ENCODE data around the gene HSPBP1. TPM values are rescaled to one million over a fixed set of nuclear protein-coding genes. Genes with fewer than 3 reads are reported as not detected.
A peak's percentile ranks its signal among the peaks of the same experiment; 100 is the strongest.

Gene HSPBP1
- total and polyA plus RNA-seq, 2 of the 13 experiments (the other 11 are each of a cell fraction or from before 2014, with no cell fraction given): 22.3 to 33.7 TPM

GRCh38 chr19:55220525-55220924 is 59.4 kb downstream of the HSPBP1 start (continued):
- no peak for TF ChIP-seq ZBTB39 (CRISPR knock-in tag; IDR thresholded peaks at IDR 0.05)
- no peak for TF ChIP-seq ZNF34 (CRISPR knock-in tag; IDR thresholded peaks at IDR 0.05; ENCODE audit: borderline replicate concordance)
- no peak for TF ChIP-seq MIER3 (CRISPR knock-in tag; IDR thresholded peaks at IDR 0.05; ENCODE audit: borderline replicate concordance)
- no peak for TF ChIP-seq PTBP1 (IDR thresholded peaks at IDR 0.05; ENCODE audit: low read depth, low read length, poor library complexity, severe bottlenecking)
- TF ChIP-seq MTF1 (CRISPR knock-in tag; IDR thresholded peaks at IDR 0.05): no peak
- TF ChIP-seq EHMT2 (IDR thresholded peaks at IDR 0.05; ENCODE audit: borderline replicate concordance, low read depth, low read length): peak; percentile 40; the same call in 1 of the 2 replicates

- peak; percentile 95 for FAIRE-seq
- Histone ChIP-seq H2AFZ (ENCODE audit: low read length) (no peak overlapping the region), H3K4me1 (ENCODE audit: insufficient read depth, low read length) (peaks cover 45% of the 10 kb centered on the region)
- TF ChIP-seq ZFP36 (IDR thresholded peaks at IDR 0.05; ENCODE audit: borderline replicate concordance, low read depth, low read length, partially characterized antibody) (no peak), ZNF546 (CRISPR knock-in tag; conservative IDR thresholded peaks at IDR 0.05) (peak; percentile 93), ZNF232 (CRISPR knock-in tag; IDR thresholded peaks at IDR 0.05; ENCODE audit: borderline replicate concordance) (peak; percentile 98), TFE3 (CRISPR knock-in tag; IDR thresholded peaks at IDR 0.05) (peak; percentile 81), XBP1 (CRISPR knock-in tag; IDR thresholded peaks at IDR 0.05) (peak; percentile 59; the same call in 1 of the 2 replicates), FOXO4 (CRISPR knock-in tag; conservative IDR thresholded peaks at IDR 0.05) (0 out of 2 replicates have a peak, but pooled peaks have one; percentile 34), CENPT (CRISPR knock-in tag; IDR thresholded peaks at IDR 0.05; ENCODE audit: low read depth) (peak; percentile 89), MAFF (IDR thresholded peaks at IDR 0.05; ENCODE audit: low read depth, low read length) (peak; percentile 87)
- TF ChIP-seq, protein P1, sequence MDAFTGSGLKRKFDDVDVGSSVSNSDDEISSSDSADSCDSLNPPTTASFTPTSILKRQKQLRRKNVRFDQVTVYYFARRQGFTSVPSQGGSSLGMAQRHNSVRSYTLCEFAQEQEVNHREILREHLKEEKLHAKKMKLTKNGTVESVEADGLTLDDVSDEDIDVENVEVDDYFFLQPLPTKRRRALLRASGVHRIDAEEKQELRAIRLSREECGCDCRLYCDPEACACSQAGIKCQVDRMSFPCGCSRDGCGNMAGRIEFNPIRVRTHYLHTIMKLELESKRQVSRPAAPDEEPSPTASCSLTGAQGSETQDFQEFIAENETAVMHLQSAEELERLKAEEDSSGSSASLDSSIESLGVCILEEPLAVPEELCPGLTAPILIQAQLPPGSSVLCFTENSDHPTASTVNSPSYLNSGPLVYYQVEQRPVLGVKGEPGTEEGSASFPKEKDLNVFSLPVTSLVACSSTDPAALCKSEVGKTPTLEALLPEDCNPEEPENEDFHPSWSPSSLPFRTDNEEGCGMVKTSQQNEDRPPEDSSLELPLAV (CRISPR knock-in tag; conservative IDR thresholded peaks at IDR 0.05; ENCODE audit: low read depth): no peak
These were observed 63.3 kb downstream of the HSPBP1 start for GRCh38 chr19:55216461-55217198.

More at GRCh38 chr19:55216461-55217198, 63.3 kb downstream of the HSPBP1 start:
- WGBS (ENCODE audit: low lambda C conversion rate): 3% methylated on average over 28 of the region's 36 CpGs
- Histone ChIP-seq H3K36me3 (replicated peaks in 1 of 2; ENCODE audit: control insufficient read depth in 1 of 2, insufficient read depth in 2 of 2, low read length in 2 of 2) (no peaks in the 10 kb centered on the region), H3K27ac (ENCODE audit: extremely low read length, insufficient read depth, low read length) (peak overlapping the region; percentile 89), H3K9ac (ENCODE audit: insufficient read depth, low read depth, low read length) (peak overlapping the region; percentile 82), H4K20me1 (ENCODE audit: insufficient read depth, low read length) (no peaks in the 10 kb centered on the region), H3K27me3 (ENCODE audit: control insufficient read depth in 1 of 2, insufficient read depth in 2 of 2, low read length in 2 of 2) (no peaks in the 10 kb centered on the region), H3K4me3 (replicated peaks in 1 of 3; ENCODE audit: insufficient read depth in 1 of 3, low read depth in 2 of 3, low read length in 3 of 3) (peak overlapping the region; percentile 69 to 94 (median 89)), H3K9me3 (ENCODE audit: low read length) (no peaks in the 10 kb centered on the region), H3K4me2 (ENCODE audit: low read depth, low read length) (peak overlapping the region; percentile 97), H3K79me2 (ENCODE audit: insufficient read depth, low read length) (no peaks in the 10 kb centered on the region)
- in situ Hi-C loops (cut with HindIII; ENCODE audit: extremely low pct_ligation_motif_present, low pct_unique_long_range_greater_than_20kb): loop anchor here (5.0 kb wide), 1 partner anchor 201 kb away; no protein-coding TSS in a partner anchor
- ChIA-PET POLR2A (interaction anchor here (0.8 to 6.6 kb wide), 12 partner anchors 10 to 438 kb away, joined by 3 to 95 read pairs (median 4); partner anchors contain the start of genes DNAAF3, FIZ1, HSPBP1 and ISOC2), CTCF (ENCODE audit: low intra/inter-chr PET ratio, low total read pairs) (no interaction called here)
- intact Hi-C loops (cut with micrococcal nuclease; ENCODE audit: unreplicated experiment): loop anchor here (1.0 kb wide), 2 partner anchors 20 to 43 kb away; partner anchors contain the start of gene PPP6R1
- ATAC-seq (peak; percentile 87), DNase-seq (ENCODE audit: low spot score) (peak; percentile 96)
- BruUV-seq (replicated peaks): TSS peak; percentile 89

Measured in HepG2 (cell line).